ENCODE data around the gene PLCB2.

The PLCB2 gene

GRCh38 chr15:40340740-40341400 is 33.1 kb upstream of the PLCB2 start, which contains the start of gene CCDC9B:
TSS of gene CCDC9B (minus strand) at chr15:40340939. CDS start at chr15:40340819, 120 bp downstream.
- no peak for DNase-seq

- no peak for DNase-seq
Observed at GRCh38 chr15:40340038-40340739, 32.5 kb upstream of the PLCB2 start.

GRCh38 chr15:40339621-40339945 is 31.8 kb upstream of the PLCB2 start:
- no peak for DNase-seq

GRCh38 chr15:40338921-40339620 is 31.3 kb upstream of the PLCB2 start:
- no peak for DNase-seq

GRCh38 chr15:40338041-40338657 is 30.4 kb upstream of the PLCB2 start:
- peak; percentile 86 for DNase-seq

- DNase-seq = no peak
Observed at GRCh38 chr15:40337597-40337996, 29.9 kb upstream of the PLCB2 start.

DNA sequence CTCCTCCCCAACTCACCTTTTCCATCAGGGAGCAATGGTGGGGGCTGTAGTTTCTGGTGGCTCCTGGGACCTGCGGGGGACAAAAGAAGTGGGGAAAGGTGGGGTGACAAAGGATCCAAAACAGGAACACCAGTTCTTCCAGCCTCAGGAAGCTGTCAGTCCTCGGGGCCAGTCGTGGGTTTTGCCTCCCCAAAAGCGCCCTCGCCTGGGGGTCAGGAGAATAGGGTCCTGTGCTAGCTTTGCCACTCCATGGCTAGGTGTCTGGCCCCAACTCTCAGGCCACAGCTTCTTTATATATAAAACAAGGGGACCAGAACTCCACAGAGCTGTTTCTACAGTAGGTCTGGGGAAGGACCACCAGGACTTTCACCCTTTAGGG is 29.0 kb upstream of the PLCB2 start:
- DNase-seq = no peak

GRCh38 chr15:40335938-40336743 is 28.4 kb upstream of the PLCB2 start:
- DNase-seq = no peak

DNA sequence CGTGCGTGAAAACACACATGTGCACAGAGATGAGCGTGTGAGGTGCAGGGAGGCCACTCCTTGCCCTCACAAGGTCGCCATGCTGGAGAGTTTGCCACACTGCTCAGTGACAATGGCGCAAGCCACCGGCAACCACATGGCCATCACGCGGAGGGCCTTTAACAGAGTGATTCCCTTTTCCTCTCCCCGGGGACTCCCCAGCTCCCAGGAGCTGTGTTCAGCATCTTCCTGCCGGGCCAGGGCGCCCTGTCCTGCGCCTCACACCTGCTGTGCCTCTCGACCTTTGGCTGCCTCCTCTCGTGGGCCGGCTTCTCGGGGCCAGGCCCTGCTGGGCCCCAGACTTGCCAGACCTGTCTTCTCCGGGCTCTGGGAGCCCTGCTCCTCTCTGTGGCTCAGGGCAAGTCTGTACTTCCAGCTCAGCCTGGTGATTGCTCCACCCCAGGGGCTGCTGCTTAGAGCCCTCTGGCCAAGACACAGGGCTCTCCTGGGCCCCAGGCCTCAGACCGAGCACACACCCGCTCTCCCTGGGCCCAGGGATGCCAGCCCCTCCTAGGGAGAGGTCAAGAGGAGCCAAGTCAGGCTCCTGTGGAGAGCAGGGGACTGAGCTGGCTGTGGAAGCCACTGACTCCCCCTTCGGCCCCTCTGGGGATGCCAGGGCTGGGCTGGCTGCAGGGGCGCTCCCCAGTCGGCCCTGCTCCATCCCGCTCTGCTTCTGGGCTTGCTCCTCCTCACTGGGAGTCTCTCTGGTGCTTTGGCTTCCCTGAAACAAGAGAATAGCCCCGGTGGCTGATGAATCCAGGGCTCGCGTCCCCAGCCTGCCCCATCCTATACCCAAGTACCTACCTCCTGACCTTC is 27.4 kb upstream of the PLCB2 start:
- no peak for DNase-seq

DNA sequence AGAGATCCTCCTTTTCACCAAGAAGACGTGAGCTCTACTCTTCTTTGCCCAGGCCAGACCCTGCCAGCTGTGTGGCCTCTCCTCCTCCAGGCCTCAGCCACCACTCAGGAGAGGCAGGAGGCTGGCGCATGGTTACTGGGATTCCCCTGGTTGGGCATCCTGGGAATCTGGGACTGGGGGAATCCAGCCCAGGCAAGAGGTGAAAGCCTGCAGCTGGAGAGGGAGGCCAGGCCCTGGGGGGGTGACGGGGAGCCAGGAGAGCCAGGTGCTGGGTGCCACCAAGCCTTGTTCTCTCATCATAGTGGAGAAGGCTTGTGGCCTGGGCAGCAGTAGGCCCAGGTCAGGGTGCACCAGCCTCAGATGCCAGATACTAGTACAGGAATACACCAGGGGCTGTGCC is 26.8 kb upstream of the PLCB2 start:
- DNase-seq = no peak

DNA sequence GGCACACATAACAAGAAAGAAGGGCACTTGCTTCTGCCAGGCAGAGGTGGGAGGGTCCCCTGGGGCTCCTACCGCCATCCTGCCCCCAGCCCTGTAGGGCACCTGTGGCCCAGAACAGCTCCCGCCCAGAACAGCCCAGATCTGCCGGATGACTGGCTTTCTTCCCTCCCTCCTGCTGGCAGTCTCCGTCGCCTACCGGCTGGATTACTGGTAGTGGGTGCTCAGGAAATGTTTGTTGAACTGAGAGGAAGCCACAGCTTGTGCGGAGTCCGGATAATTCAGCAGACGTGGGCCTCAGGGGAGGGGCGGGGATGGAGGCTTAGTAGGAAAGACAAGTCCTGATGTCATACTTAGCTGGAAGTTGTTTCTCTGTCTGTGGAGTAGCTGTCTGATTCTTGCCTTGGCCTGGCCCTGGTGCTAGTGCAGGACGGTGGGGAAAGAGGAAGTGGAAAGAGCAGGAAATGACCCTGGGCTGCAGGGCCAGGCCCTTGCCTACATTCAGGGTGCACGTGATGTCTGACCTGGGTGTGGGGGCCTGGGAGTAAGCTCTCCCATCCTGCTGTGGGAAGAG is 26.3 kb upstream of the PLCB2 start:
- no peak for DNase-seq

DNA sequence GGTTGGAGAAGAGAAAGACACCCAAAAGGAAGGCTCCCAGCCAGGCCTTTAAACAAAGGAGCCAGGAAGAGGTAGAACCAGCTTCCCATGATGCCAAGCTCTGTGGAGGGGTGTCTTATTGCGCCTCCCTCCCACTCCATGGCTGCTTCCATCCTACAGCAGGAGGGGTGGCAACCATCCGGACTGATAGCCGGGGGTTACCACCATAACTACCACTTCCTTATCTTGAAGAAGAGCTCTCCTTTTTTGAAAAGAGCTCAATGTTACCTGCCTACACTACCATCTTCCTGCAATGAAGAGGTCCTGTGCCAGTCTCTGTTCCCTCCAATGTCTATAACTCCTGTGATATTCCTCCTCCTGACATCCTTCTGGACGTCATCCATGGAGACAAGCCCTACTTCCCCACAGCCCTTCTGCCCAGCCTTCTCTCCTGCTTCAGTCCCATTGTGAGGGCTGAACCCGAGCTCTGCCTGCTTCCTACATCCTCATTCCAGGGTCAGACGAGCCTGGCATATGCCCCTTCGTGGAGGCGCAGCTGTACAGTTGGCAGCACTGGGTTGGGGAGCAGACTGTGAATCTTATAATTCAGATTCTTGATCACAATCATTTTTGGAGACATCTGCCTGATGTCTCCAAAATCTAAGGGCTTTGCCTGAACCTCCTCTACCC is 24.5 kb upstream of the PLCB2 start:
- no peak for DNase-seq

DNA sequence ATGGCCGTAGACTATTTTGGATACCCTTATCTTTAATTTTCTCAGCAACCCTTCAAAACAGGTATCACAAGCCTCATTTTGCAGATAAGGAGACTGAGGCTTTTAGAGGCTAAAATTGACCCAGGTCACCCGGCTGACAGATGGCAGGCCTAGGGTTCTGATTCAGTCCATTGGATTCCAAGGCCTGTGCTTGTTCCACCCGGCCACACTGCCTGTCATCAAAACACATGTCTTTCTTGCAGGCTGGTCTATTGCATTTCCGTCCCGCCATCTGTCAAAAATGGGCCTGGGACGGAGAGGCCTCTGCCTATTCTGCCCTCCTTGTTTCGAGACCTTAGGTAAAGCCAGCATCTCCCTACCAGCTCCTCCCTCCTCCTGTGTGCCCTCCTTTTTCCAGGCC is 23.9 kb upstream of the PLCB2 start:
- no peak for DNase-seq

GRCh38 chr15:40331026-40331425 is 23.3 kb upstream of the PLCB2 start:
- no peak for DNase-seq

DNA sequence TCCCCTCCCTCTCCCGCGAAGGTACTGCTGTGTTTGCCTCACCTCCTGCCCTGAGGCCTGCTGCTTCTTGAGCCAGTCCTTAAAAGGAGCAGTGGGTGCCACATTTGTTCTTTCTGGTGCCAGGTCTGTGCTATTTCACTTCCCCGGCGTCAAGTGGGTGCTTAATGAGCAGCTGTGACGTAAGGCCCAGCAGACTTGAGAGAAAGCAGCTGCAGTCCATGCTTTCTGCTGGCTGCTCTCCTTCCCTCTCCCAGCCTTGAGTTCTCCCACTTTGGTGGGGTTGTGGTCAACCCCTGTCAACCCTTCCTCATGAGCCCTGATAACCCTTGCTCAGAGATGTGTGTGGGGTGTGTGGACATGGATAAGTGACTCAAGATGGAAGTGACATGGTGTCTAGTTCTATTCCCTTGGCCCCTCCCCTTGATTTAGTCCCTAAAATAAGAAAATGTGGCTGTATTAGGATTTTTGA is 22.7 kb upstream of the PLCB2 start:
- no peak for DNase-seq

GRCh38 chr15:40329804-40330203 is 22.1 kb upstream of the PLCB2 start:
- no peak for DNase-seq

GRCh38 chr15:40328751-40329150 is 21.0 kb upstream of the PLCB2 start:
- DNase-seq = no peak

DNA sequence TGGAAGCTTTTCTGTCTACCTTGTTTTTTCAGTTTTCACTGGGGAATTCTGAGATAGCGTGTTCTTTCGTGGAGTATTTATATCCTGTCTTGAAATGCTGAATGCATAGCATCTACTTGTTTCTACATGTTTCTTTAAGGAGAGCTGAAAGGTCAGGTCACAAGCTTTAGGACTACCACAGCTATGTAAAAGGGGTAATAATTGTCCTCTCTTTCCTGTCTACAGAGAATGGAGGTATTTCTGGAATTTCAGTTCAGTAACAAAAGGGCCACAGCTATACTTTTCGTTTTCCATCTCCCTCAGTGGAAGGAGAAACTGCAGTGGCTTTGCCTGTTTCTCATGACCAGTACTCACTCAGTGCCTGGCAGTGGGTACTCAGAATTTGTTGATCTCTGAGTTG is 20.4 kb upstream of the PLCB2 start:
- DNase-seq = no peak

DNA sequence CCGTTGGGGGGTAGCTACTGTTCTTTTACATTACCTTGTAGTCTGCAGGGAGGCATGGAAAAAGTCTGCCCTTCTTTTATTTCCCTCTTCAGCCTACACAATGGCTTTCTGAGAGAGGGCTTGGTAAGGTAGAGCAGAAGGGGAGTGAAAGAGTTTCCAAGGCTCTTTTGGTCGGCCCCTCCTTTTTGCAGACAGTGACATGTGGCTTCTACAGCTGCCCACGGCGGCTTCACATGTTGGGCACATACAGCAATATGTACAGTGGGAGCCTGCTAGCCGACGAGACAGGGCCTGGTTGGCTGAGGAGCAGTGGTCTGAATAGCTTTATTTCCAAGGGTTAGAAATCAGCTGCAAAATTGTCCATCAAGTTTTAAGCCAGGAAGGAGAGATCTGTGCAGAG is 19.7 kb upstream of the PLCB2 start:
- no peak for DNase-seq

DNA sequence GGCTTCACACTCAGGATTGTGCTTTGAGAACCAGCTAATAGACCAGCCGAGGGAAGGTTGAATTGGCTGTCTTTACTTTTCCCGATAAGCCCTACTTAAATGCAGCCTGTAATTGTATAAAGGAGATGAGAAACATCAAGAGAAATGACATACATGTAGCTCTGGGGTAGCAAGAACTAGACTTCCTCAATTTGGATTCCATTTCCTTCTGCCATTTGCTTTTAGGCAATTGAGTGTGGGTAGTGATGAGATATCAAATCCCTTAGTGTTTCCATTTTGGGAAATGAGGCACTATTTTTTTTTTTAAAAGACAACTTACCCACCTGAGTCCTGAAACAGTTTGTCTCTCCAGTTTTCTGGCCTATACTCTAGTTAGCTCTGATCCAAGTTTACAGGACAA is 18.0 kb upstream of the PLCB2 start:
- DNase-seq = no peak

GRCh38 chr15:40325188-40325587 is 17.5 kb upstream of the PLCB2 start:
- no peak for DNase-seq
